ENCODE measurements around the gene DGCR2. TPM values are rescaled to one million over a fixed set of nuclear protein-coding genes. Genes with fewer than 3 reads are reported as not detected.

DGCR2 gene
- polyA plus RNA-seq, 1 donor from 2014 or later, result 67.1 TPM

GRCh38 chr22:19169002-19169946 lies 47.1 kb upstream of the DGCR2 start:
- H3K9me2 ChIP-seq (ENCODE audit: insufficient read depth, low read length), result no peaks in the 10 kb centered on the region
- H3K4me2 ChIP-seq (ENCODE audit: low read length), result no peak overlapping the region
- TF ChIP-seq EZH2 (IDR thresholded peaks at IDR 0.05; ENCODE audit: borderline replicate concordance, insufficient read depth, low read length, poor library complexity, severe bottlenecking) (peak; percentile 60), CTCF (IDR thresholded peaks at IDR 0.05; ENCODE audit: poor library complexity, severe bottlenecking) (no peak)
- H3F3A ChIP-seq (ENCODE audit: insufficient read depth, low read length, poor library complexity, severe bottlenecking), result no peaks in the 10 kb centered on the region
- no peak overlapping the region for H3K9ac ChIP-seq (ENCODE audit: low read length)
- no peak overlapping the region for H3K27ac ChIP-seq (ENCODE audit: low read length)
- H3K79me2 ChIP-seq (replicated peaks; ENCODE audit: insufficient read depth, low read length), result peaks cover 13% of the 10 kb centered on the region
- no peaks in the 10 kb centered on the region for H4K20me1 ChIP-seq (ENCODE audit: insufficient read depth)
- H3K4me3 ChIP-seq (ENCODE audit: low read length), result no peak overlapping the region
- no peak overlapping the region for H2AFZ ChIP-seq (ENCODE audit: low read depth, low read length)
- no peaks in the 10 kb centered on the region for H3K9me3 ChIP-seq (ENCODE audit: low read length)
- H3K36me3 ChIP-seq (ENCODE audit: insufficient read depth, low read length), result no peaks in the 10 kb centered on the region
- peaks cover 38% of the 10 kb centered on the region for H3K27me3 ChIP-seq (ENCODE audit: insufficient read depth, low read depth, low read length)

- H3K9me3 ChIP-seq (ENCODE audit: low read length), result no peaks in the 10 kb centered on the region
- H2AFZ ChIP-seq (ENCODE audit: low read depth, low read length), result no peak overlapping the region
- no peaks in the 10 kb centered on the region for H3K36me3 ChIP-seq (ENCODE audit: insufficient read depth, low read length)
- H3K4me3 ChIP-seq (ENCODE audit: low read length), result no peak overlapping the region
- peaks cover 38% of the 10 kb centered on the region for H3K27me3 ChIP-seq (ENCODE audit: insufficient read depth, low read depth, low read length)
- H3K9me2 ChIP-seq (ENCODE audit: insufficient read depth, low read length), result no peaks in the 10 kb centered on the region
- H4K20me1 ChIP-seq (ENCODE audit: insufficient read depth), result no peaks in the 10 kb centered on the region
- H3K4me2 ChIP-seq (ENCODE audit: low read length), result no peak overlapping the region
- TF ChIP-seq RAD21 (conservative IDR thresholded peaks at IDR 0.05), result no peak
- no peak for TF ChIP-seq MXI1 (conservative IDR thresholded peaks at IDR 0.05; ENCODE audit: poor library complexity, severe bottlenecking)
- TF ChIP-seq EZH2 (IDR thresholded peaks at IDR 0.05; ENCODE audit: borderline replicate concordance, insufficient read depth, low read length, poor library complexity, severe bottlenecking), result no peak
- no peak for TF ChIP-seq EP300 (conservative IDR thresholded peaks at IDR 0.05; ENCODE audit: poor library complexity, severe bottlenecking)
- TF ChIP-seq TAF1 (IDR thresholded peaks at IDR 0.05; ENCODE audit: low read depth), result no peak
- no peak for TF ChIP-seq SMC3 (conservative IDR thresholded peaks at IDR 0.05; ENCODE audit: poor library complexity)
- no peak for TF ChIP-seq REST (IDR thresholded peaks at IDR 0.05; ENCODE audit: borderline replicate concordance)
- TF ChIP-seq POLR2AphosphoS5 (IDR thresholded peaks at IDR 0.05), result no peak
- no peak for TF ChIP-seq CTCF (IDR thresholded peaks at IDR 0.05; ENCODE audit: poor library complexity, severe bottlenecking)
- no peak overlapping the region for H3K9ac ChIP-seq (ENCODE audit: low read length)
- no peak overlapping the region for H3K27ac ChIP-seq (ENCODE audit: low read length)
- H3K79me2 ChIP-seq (replicated peaks; ENCODE audit: insufficient read depth, low read length), result peaks cover 13% of the 10 kb centered on the region
- no peaks in the 10 kb centered on the region for H3F3A ChIP-seq (ENCODE audit: insufficient read depth, low read length, poor library complexity, severe bottlenecking)
Measured at GRCh38 chr22:19168088-19168890, 46.1 kb upstream of the DGCR2 start.
